ENCODE measurements around the gene RAB9B.
A peak's percentile ranks its signal among the peaks of the same experiment; 100 is the strongest.

Gene RAB9B

GRCh38 chrX:103779141-103779789 lies 52.8 kb downstream of the RAB9B start:
- TF ChIP-seq CTCF (IDR thresholded peaks at IDR 0.05; ENCODE audit: low read depth, low read length) (no peak), MYC (IDR thresholded peaks at IDR 0.05; ENCODE audit: low read depth, low read length) (no peak), MAX (IDR thresholded peaks at IDR 0.05; ENCODE audit: low read depth, low read length) (no peak), POLR2A (IDR thresholded peaks at IDR 0.05; ENCODE audit: extremely low read depth, insufficient read length) (no peak)
- no peak overlapping the region for H3K4me3 ChIP-seq (ENCODE audit: low read depth, low read length)
- no peak for DNase-seq (ENCODE audit: low read depth)

- no peak within 1 kb of the TSS for H3K4me3 ChIP-seq (ENCODE audit: low read depth, low read length)
- no peak for DNase-seq (ENCODE audit: low read depth)
- TF ChIP-seq MYC (IDR thresholded peaks at IDR 0.05; ENCODE audit: low read depth, low read length) (no peak), CTCF (IDR thresholded peaks at IDR 0.05; ENCODE audit: low read depth, low read length) (no peak), MAX (IDR thresholded peaks at IDR 0.05; ENCODE audit: low read depth, low read length) (no peak), POLR2A (IDR thresholded peaks at IDR 0.05; ENCODE audit: extremely low read depth, insufficient read length) (no peak)
Measured at GRCh38 chrX:103776546-103776945, 55.5 kb downstream of the RAB9B start, which contains the start of gene PLP1. TSS of gene PLP1 (plus strand) at chrX:103776840. CDS start at chrX:103776996, 156 bp downstream.

GRCh38 chrX:103774070-103774642 lies 57.9 kb downstream of the RAB9B start:
- DNase-seq (ENCODE audit: low read depth): peak; percentile 10
- H3K4me3 ChIP-seq (ENCODE audit: low read depth, low read length): no peak overlapping the region
- TF ChIP-seq POLR2A (IDR thresholded peaks at IDR 0.05; ENCODE audit: extremely low read depth, insufficient read length) (no peak), MAX (IDR thresholded peaks at IDR 0.05; ENCODE audit: low read depth, low read length) (no peak), CTCF (IDR thresholded peaks at IDR 0.05; ENCODE audit: low read depth, low read length) (no peak), MYC (IDR thresholded peaks at IDR 0.05; ENCODE audit: low read depth, low read length) (no peak)

GRCh38 chrX:103773445-103773844 lies 58.6 kb downstream of the RAB9B start:
- H3K4me3 ChIP-seq (ENCODE audit: low read depth, low read length): no peak overlapping the region
- TF ChIP-seq POLR2A (IDR thresholded peaks at IDR 0.05; ENCODE audit: extremely low read depth, insufficient read length) (no peak), MAX (IDR thresholded peaks at IDR 0.05; ENCODE audit: low read depth, low read length) (no peak), CTCF (IDR thresholded peaks at IDR 0.05; ENCODE audit: low read depth, low read length) (no peak)

More at GRCh38 chrX:103773445-103773844, 58.6 kb downstream of the RAB9B start:
- DNase-seq (ENCODE audit: low read depth): no peak

Data from NB4 (cell line).